AG04449 (cell line): ENCODE data around the gene CASQ2.

Experiments
- CTCF ChIA-PET: fragments of 350-600 bp; formaldehyde crosslinking; extraction: SDS; loops from one replicate; lab custom pipeline; 2021; ENCODE audit warnings: antibody characterized with exemption; lab: Yijun Ruan, JAX
- POLR2A ChIA-PET: fragments of 400-600, 350-600 bp; formaldehyde crosslinking; extraction: SDS; loops from one replicate; lab custom pipeline; 2020; ENCODE audit warnings: antibody characterized with exemption, inconsistent platforms; lab: Yijun Ruan, JAX
- DNase-seq: peaks from one replicate; pipeline ENCODE4 v3.0.0-alpha.2; 2010; ENCODE audit warnings: low read depth, low spot score
- H3K4me3 ChIP-seq: 2 replicates; pipeline ENCODE4 v1.5.1; 2011; ENCODE audit warnings: low read depth, mild to moderate bottlenecking, control low read depth, low read length
- TF ChIP-seq, protein P1 (sequence below): IDR thresholded peaks from one replicate; pipeline ENCODE4 v1.5.1; 2011; ENCODE audit warnings: mild to moderate bottlenecking, moderate library complexity, low read length, control low read depth, inconsistent platforms; ENCODE audit not compliant: insufficient read depth; ENCODE audit errors: missing control alignments

Gene CASQ2

GRCh38 chr1:115678141-115678540 is 90.4 kb downstream of the CASQ2 start:
- CTCF ChIA-PET, result interaction anchor here (1.1 to 3.6 kb wide), 2 partner anchors 29 to 81 kb away, joined by 3 to 20 read pairs; no protein-coding TSS in a partner anchor
- TF ChIP-seq, protein P1, sequence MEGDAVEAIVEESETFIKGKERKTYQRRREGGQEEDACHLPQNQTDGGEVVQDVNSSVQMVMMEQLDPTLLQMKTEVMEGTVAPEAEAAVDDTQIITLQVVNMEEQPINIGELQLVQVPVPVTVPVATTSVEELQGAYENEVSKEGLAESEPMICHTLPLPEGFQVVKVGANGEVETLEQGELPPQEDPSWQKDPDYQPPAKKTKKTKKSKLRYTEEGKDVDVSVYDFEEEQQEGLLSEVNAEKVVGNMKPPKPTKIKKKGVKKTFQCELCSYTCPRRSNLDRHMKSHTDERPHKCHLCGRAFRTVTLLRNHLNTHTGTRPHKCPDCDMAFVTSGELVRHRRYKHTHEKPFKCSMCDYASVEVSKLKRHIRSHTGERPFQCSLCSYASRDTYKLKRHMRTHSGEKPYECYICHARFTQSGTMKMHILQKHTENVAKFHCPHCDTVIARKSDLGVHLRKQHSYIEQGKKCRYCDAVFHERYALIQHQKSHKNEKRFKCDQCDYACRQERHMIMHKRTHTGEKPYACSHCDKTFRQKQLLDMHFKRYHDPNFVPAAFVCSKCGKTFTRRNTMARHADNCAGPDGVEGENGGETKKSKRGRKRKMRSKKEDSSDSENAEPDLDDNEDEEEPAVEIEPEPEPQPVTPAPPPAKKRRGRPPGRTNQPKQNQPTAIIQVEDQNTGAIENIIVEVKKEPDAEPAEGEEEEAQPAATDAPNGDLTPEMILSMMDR, result no peak
- no peak overlapping the region for H3K4me3 ChIP-seq
- DNase-seq, result no peak
- POLR2A ChIA-PET, result no interaction called here

- ChIA-PET CTCF (interaction anchor here (3.6 kb wide), 1 partner anchor 29 kb away, joined by 20 read pairs; no protein-coding TSS in a partner anchor), POLR2A (no interaction called here)
- H3K4me3 ChIP-seq, result no peak overlapping the region
- TF ChIP-seq, protein P1, result no peak
- no peak for DNase-seq
Measured at GRCh38 chr1:115677565-115677964, 90.9 kb downstream of the CASQ2 start.

GRCh38 chr1:115677182-115677555 is 91.3 kb downstream of the CASQ2 start:
- H3K4me3 ChIP-seq, result no peak overlapping the region
- POLR2A ChIA-PET, result no interaction called here
- CTCF ChIA-PET, result interaction anchor here (3.2 kb wide), 1 partner anchor 29 kb away, joined by 16 read pairs; no protein-coding TSS in a partner anchor
- TF ChIP-seq, protein P1, result no peak
- DNase-seq, result no peak

GRCh38 chr1:115676498-115677181 is 91.9 kb downstream of the CASQ2 start:
- TF ChIP-seq, protein P1, result no peak
- ChIA-PET CTCF (interaction anchor here (3.2 kb wide), 1 partner anchor 30 kb away, joined by 16 read pairs; no protein-coding TSS in a partner anchor), POLR2A (no interaction called here)
- no peak for DNase-seq
- no peak overlapping the region for H3K4me3 ChIP-seq

- TF ChIP-seq, protein P1, result no peak
- H3K4me3 ChIP-seq, result no peak overlapping the region
- ChIA-PET POLR2A (no interaction called here), CTCF (interaction anchor here (1.6 kb wide), 1 partner anchor 34 kb away, joined by 7 read pairs; no protein-coding TSS in a partner anchor)
- no peak for DNase-seq
Measured at GRCh38 chr1:115672224-115673009, 96.1 kb downstream of the CASQ2 start.
